ENCODE data around the gene PTBP3. TPM values are rescaled to one million over a fixed set of nuclear protein-coding genes. Genes with fewer than 3 reads are reported as not detected.
"Not testable (repeated sequence)": the region's sequence is repeated elsewhere in the genome, so short reads cannot be mapped to it uniquely, and the experiment has no call there.

PTBP3 gene
- total RNA-seq, 1 donor from 2014 or later: 20.8 TPM

DNA sequence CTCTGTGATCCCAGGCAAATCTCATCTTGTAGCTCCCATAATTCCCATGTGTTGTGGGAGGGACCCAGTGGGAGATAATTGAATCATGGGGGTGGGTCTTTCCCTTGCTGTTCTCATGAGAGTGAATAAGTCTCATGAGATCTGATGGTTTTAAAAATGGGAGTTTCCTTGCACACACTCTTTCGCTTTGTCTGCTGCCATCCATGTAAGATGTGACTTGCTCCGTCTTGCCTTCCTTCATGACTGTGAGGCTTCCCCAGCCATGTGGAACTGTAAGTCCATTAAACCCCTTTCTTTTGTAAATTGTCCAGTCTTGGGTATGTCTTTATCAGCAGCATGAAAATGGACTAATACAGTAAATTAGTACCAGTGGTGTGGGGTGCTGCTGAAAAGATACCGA, 31.8 kb upstream of the PTBP3 start:
- intact Hi-C loops (cut with DNase I); DNase-seq (ENCODE audit: low spot score): not testable (repeated sequence)

DNA sequence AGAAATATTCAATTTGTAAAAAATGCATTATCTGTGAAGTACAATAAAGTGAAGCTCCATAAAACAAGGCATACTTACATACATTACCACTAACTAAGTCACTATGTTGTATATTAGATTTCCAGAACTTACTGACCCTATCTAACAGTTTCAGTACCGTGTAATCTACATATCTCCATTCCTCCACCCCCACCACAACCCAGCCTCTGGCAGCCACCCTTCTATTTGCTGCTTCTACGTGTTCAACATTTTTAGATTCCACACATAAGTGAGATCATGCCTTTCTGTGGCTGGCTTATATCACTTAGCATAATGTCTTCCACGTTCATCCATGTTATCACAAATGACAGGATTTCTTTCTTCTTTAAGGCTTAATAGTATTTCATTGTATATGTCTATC, 31.3 kb upstream of the PTBP3 start:
- intact Hi-C loops (cut with DNase I): loop anchor here (5.0 kb wide), 1 partner anchor 267 kb away; no protein-coding TSS in a partner anchor
- DNase-seq (ENCODE audit: low spot score): no peak

DNA sequence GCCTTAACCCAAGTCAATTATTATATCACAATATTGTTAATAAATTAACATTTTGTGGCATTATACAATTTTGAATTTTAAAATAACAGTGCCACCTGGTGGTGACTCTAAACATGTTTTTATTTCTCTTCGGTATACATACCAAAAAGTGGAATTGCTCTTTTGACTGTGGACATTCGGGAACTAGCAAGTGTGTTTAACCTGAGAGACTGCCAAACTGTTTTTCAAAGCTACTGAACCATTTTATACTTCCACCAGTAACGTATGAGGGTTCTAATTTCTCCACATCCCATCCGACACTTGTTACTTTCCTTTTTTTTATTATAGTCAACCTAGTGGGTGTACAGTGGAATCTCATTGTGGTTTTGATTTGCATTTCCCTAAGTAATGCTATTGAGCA, 28.2 kb upstream of the PTBP3 start:
- intact Hi-C loops (cut with DNase I): loop anchor here (5.0 kb wide), 1 partner anchor 264 kb away; no protein-coding TSS in a partner anchor
- no peak for DNase-seq (ENCODE audit: low spot score)

DNA sequence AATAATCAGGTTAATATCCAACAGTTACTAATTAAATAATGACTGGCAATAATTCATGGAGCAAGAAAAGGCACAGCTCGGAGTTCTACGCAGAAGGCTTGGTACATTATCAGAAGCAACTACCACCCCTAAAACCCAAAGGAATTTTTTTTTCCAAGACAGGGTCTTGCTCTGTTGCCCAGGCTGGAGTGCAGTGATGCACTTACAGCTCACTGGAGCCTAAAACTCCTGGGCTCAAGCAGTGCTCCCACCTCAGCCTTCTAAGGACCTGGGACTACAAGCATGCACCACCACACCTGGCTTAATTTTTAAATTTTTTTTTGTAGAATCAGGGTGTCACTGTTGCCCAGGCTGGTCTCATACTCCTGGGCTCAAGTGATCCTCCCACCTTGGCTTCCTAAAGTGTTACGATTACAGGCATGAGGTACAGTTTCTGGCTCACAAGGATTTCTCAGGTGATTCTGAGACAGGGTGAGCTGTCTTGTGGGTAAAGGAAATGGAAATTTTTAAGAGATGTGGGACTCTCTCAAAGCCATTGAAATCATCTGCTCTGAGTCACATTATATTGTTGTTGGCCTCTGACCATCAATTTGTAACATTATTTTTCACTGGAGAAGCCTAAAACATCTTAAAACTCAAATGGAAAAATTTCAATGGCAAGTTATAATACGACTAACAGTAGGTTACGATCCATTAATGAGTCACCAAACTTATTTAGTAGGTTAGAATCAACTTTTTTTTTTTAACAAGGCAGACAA, 26.8 kb upstream of the PTBP3 start:
- no peak for DNase-seq (ENCODE audit: low spot score)
- intact Hi-C loops (cut with DNase I): loop anchor here (5.0 kb wide), 1 partner anchor 263 kb away; no protein-coding TSS in a partner anchor

DNA sequence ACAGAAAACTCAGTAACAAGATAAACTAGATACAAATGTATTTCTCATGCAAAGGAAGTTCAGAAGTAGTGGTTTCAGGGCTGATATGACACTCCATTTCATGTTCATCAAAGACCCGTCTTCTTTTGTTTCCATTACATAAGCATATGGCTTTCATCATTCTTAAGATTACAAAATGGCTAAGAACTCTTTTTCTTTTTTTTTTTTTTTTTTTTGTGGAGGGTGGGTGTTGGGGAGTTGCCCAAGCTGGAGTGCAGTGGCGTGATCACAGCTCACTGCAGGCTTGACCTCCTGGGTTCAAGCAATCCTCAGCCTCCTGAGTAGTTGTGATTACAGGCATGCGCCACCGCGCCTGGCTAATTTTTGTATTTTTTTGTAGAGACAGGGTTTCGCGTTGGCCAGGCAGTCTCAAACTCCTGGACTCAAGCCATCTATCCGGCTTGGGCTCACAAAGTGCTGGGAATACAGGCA, 22.0 kb upstream of the PTBP3 start:
- DNase-seq (ENCODE audit: low spot score): no peak
- intact Hi-C loops (cut with DNase I): no loop called here

DNA sequence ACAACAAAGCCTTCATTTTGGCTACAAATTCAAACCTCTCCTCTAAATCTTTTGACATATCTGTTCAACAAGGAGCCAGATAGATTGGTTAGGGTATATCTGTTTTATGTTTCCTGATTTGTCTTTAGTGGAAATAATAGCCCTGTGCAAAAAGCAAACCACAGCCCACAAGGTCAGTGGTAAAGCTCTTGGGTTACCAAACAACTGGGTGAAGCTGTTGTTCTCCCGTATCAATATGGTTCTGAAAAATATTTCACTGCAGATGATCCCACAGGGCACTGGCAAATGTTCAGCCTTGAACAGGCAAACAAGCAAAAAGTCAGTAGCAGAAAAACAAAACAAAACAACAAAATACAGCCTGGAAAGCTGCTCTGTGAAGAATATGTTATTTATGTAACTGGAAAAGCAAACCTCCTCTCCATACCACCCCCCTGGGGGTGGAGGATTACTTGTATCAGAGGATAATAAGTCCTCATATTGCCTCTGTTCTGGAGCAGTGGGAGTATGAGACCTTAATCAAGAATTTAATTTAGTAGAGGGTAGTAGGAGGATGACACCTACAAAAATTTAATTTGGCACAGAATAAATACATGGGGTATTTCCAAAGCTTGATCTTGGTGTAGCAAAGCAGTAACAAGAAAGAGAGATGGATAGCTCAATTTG, 20.8 kb upstream of the PTBP3 start:
- intact Hi-C loops (cut with DNase I): no loop called here
- DNase-seq (ENCODE audit: low spot score): no peak

DNA sequence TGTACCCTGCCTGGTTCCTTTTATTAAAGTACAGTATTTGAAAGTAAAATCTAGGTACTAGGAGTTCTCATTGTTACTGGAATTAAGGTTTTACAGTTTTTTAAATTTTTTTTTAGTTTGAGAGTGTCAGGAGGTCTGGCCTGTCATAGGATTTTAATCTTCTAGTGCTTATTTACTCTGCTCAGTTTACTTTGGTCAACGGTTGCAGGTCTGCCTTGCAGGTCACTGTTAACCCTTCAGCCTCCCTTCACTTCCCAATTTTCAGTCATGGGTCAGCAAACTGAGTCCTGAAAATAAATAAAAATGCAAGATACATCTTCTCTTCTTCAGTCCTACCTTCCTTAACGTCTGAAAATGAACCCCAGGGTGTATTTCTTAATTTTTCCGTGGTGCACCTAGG, 18.8 kb upstream of the PTBP3 start:
- intact Hi-C loops (cut with DNase I): no loop called here
- no peak for DNase-seq (ENCODE audit: low spot score)

DNA sequence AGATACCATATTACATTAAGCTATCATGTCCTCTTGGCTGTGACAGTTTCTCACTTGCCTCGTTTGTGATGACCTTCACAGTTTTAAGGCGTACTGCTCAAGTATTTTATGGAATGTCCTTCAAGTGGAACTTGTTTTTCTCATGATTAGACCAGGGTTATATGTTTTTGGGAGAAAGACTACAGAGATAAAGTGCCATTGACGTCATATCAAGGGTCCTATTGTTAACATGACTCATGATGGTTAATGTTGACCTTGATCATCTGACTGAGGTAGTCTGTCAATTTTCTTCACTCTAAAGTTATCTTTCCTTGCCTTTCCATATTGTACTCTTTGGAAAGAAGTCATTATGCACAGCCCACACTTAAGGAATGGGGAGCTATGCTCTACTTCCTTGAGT, 17.8 kb upstream of the PTBP3 start:
- no peak for DNase-seq (ENCODE audit: low spot score)
- intact Hi-C loops (cut with DNase I): no loop called here

DNA sequence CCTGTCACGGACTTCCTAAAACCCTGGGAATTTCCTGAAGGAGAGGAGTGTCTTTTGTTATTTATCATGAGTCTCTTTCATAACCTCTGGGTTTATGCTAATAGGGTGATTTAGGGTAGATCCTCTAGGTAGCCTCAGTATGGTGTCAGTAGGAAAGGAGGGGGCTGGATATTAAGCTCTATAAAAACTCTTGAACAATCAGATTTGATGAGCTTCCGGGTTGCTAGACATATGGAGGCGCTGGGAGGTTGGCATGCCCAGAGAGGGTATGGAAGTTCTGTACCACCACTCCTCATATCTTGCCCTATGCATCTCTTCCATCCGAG, 15.6 kb upstream of the PTBP3 start:
- intact Hi-C loops (cut with DNase I): no loop called here
- no peak for DNase-seq (ENCODE audit: low spot score)

DNA sequence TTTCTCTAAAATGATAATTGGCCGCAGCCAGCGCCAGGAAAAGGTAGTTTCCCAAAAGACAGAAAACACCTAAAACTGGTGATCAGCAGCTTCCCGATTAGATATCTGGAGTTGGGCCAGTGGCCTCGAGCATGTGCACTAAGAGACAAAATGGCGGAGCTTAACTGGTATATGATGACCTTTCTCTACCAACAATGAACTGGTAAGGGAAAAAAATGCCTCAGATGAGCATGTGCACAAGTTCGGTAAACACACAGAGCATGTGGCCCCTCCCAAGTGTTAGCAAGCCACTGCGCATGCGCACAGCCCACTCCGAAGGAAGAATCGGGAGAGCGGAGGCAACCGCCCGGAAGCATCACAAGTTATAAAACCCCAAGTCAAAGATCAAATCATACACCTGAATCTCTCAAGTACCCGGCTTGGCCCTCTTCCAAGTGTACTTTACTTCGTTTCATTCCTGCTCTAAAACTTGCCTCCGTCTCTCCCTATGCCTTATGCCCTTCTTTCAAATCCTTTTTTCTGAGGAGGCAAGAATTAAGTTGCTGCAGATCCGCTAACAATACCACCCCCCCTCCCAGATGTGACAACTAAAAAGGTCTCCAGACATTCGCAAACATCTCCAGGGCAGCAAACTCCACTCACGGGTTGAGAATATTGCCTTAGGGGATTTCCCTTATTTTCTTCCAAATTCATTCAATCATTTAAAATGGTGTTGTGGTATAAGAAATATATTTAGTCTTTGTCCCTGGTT, 15.0 kb upstream of the PTBP3 start:
- DNase-seq (ENCODE audit: low spot score): peak; percentile 91
- intact Hi-C loops (cut with DNase I): no loop called here

DNA sequence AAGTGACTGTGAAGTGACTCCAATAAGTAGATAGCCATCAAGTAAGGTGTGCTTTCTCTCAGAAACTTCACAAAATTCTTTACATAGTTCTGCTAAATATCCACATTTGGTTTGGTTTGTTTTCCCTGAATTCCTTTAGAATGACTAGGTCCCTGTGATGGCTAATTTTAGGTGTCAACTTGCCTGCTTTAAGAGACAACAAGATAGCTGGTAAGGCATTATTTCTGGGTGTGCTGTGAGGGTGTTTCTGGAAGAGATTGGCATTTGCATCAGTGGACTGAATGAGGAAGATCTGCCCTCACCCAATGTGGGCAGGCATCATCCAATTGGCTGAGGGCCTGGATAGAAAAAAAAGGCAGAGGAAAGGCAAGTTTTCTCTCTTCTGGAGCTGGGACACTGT, 8.3 kb upstream of the PTBP3 start:
- no peak for DNase-seq (ENCODE audit: low spot score)
- intact Hi-C loops (cut with DNase I): no loop called here

DNA sequence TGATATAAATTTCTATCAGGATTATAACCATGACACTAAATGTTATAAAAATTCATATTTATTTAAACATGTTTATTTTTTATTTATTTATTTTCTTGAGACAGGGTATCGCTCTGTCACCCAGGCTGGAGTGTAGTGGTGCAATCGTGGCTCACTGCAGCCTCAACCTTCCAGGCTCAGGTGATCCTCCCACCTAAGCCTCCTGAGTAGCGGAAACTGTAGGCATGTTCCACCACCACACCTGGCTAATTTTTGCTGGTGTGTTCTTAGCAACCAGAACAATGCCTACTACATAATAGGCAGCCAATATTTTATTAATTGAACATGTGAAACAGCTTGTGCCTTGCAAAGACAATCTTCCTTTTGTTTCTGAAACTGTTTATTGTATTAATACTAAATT, 6.5 kb upstream of the PTBP3 start:
- intact Hi-C loops (cut with DNase I): loop anchor here (10.0 kb wide), 1 partner anchor 165 kb away; the partner anchor contains the start of gene SUSD1
- no peak for DNase-seq (ENCODE audit: low spot score)

DNA sequence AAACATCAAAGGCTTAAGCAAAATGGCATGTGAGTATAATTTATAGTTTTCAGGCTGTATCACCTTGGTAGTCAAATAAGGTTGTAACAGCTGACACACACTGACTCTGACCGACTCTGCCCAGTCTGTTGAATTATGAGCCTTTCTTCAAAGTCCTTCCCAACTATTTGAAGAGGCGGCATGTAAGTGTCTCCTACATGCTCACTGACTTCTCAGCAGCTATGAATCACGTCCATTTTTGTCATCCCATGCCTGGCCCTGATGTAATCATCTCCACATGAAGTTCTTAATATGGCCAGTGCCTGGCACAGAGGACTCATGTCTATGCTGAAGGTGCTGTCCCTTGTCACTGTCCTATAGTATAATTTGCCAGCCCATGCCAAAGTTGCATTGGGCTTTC, 5.1 kb upstream of the PTBP3 start:
- no peak for DNase-seq (ENCODE audit: low spot score)
- intact Hi-C loops (cut with DNase I): loop anchor here (10.0 kb wide), 1 partner anchor 164 kb away; the partner anchor contains the start of gene SUSD1

DNA sequence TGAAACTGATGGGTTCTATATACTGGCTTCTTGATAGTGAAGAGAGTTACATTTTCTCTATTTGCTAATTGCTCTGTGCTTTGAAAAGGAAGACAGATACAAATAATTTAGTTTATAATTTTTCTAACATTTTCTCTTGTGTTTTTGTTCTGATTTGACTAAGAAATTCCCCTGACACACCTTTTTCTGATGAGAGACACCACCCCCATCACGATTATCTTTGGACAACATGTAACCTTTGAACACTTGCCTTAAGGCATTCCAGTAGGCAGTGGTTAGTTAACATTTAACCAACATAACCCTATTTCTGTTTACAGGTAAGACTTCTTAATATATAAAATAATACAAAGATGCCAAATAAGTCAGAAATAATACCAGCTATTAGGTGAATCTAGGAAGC, 4.1 kb upstream of the PTBP3 start:
- intact Hi-C loops (cut with DNase I): loop anchor here (10.0 kb wide), 1 partner anchor 163 kb away; the partner anchor contains the start of gene SUSD1
- DNase-seq (ENCODE audit: low spot score): no peak

DNA sequence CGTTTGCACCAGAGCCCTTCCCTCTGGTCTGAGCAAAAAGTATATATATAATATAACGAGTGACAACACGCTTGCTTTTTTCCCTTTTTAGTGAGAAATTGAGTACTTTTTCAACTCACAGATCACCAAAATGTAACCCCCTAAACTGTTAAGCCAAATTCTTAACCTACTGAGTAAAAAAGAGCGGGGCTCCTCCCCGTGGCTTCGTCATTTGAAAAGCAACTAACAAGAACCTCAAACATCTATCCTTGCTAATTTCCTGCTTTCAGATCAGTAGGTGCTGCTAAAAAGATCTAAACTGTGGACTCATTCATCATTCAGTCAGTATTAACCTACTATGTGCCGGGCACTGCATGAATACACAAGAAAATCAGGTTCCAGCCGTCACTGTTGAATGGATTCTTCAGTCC, 1.0 kb upstream of the PTBP3 start:
- intact Hi-C loops (cut with DNase I): loop anchor here (2.0 to 10.0 kb wide), 4 partner anchors 43 to 437 kb away; partner anchors contain the start of genes SUSD1 and UGCG
- DNase-seq (ENCODE audit: low spot score): no peak

DNA sequence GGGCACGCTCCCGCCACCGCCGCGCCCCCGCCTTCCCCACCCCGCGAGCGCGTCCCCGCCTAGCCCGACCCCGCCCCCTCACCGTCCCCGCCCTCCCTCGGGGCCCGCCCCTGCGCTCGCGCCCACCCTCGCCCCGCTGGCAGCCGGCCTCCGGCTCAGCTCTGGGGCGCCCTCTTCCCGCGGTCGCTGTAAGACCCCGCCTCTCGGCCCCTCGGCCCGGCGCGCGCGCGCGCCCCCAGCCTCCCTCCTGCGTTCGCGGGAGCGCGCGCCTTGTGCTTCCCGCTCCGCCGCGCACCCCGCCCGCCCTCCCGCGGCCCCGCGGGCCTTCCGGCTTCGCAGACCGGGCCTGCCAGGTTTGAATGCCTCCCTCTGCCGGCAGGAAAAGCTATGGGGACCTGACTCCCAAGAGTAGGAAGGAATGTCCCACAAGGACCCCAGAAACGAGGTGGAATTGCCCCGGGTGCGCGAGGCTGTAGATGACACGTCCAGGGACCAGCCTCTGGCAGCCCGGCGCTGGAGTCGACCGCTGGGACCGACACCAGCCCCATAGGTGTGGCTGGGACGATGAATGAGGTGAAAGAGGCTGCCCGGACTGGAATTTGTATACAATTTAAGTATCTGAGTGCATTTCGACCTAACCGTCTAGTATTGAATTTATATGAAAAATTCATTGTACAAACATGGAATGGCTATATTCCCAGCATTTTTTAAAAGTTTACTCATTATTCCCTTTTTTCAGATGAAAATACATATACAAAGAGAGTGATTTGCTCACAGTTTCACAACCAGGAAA, 416 bp upstream of the PTBP3 start:
- intact Hi-C loops (cut with DNase I): loop anchor here (2.0 to 10.0 kb wide), 4 partner anchors 43 to 437 kb away; partner anchors contain the start of genes SUSD1 and UGCG
- DNase-seq (ENCODE audit: low spot score): peak; percentile 98

DNA sequence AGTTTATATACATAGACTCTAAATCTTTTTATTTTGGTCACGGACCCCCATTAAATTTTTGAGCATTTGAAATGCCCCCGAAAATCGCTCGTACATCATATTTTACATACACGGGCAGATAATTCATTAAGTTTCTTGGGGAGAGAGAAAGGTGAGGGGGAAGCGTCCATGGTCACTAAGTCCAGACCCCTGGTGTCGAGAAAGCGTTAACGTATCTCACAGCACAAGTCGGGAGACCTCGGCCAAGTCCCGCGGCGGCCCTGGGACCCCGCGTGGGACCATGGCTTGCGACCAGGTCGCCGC, 794 bp downstream of the PTBP3 start:
- intact Hi-C loops (cut with DNase I): loop anchor here (5.0 to 10.0 kb wide), 3 partner anchors 45 to 435 kb away; partner anchors contain the start of genes SUSD1 and UGCG
- no peak for DNase-seq (ENCODE audit: low spot score)

DNA sequence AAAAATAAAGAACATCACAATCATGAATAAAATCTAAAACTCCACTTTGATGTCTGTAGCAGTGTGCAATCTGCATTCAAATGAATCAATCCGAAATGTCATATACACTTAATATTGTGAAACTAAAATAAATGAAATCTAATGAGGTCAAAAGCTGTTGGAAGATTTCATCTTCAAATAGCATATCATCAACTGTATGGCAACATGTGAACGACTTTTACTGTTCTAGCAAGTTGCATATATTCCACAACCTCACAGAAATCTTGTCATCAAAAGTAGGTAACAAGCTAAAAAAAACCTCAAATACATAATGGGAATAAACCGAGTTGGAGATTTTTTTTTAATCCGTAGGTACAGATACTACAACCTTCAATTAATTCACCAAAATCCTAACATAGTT, 1.2 kb downstream of the PTBP3 start:
- intact Hi-C loops (cut with DNase I): loop anchor here (5.0 to 10.0 kb wide), 3 partner anchors 45 to 435 kb away; partner anchors contain the start of genes SUSD1 and UGCG
- DNase-seq (ENCODE audit: low spot score): no peak

DNA sequence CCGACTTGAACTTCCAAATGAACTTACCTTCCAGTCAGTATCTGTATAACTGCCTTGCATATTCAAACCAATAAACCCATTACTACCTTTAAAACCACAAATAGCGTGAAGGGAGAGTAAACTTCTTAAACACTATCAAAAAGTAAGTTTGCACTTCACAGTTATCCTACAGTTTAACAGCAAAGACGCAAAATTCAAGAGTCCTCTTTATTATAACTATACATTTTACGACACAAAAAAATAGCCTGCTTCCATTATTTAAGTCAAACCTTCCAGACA, 1.8 kb downstream of the PTBP3 start:
- DNase-seq (ENCODE audit: low spot score): no peak
- intact Hi-C loops (cut with DNase I): loop anchor here (5.0 to 10.0 kb wide), 3 partner anchors 46 to 434 kb away; partner anchors contain the start of genes SUSD1 and UGCG

All from cardiac septum (tissue), 1 donor.